GM10248 (cell line): Measurements from ENCODE around the gene PFN2.
A peak's percentile ranks its signal among the peaks of the same experiment; 100 is the strongest.

Experiments
- CTCF ChIA-PET: fragments of 300-600 bp; sonication (Branson Sonifier 250); formaldehyde crosslinking; extraction: SDS; loops from one replicate; lab custom pipeline; 2021; ENCODE audit warnings: antibody characterized with exemption; lab: Yijun Ruan, JAX
- POLR2A ChIA-PET: fragments of 350-650 bp; sonication (Branson Sonifier 250); formaldehyde crosslinking; extraction: SDS; loops from one replicate; lab custom pipeline; 2020; ENCODE audit warnings: antibody characterized with exemption; lab: Yijun Ruan, JAX
- DNase-seq: peaks from one replicate; pipeline ENCODE4 v3.0.0; 2012; ENCODE audit errors: extremely low spot score
- TF ChIP-seq, protein P1 (sequence below): IDR thresholded peaks from 2 replicates; pipeline ENCODE4 v1.5.1; 2012; ENCODE audit warnings: mild to moderate bottlenecking, low read depth; ENCODE audit errors: extremely low read depth, missing control alignments, control extremely low read depth

PFN2 gene, protein sequence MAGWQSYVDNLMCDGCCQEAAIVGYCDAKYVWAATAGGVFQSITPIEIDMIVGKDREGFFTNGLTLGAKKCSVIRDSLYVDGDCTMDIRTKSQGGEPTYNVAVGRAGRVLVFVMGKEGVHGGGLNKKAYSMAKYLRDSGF

GRCh38 chr3:149970716-149971402, at the start of gene PFN2:
Gene PFN2 (minus strand): TSS chr3:149970895. CDS start chr3:149970856, 39 bp downstream.
- TF ChIP-seq, protein P1, sequence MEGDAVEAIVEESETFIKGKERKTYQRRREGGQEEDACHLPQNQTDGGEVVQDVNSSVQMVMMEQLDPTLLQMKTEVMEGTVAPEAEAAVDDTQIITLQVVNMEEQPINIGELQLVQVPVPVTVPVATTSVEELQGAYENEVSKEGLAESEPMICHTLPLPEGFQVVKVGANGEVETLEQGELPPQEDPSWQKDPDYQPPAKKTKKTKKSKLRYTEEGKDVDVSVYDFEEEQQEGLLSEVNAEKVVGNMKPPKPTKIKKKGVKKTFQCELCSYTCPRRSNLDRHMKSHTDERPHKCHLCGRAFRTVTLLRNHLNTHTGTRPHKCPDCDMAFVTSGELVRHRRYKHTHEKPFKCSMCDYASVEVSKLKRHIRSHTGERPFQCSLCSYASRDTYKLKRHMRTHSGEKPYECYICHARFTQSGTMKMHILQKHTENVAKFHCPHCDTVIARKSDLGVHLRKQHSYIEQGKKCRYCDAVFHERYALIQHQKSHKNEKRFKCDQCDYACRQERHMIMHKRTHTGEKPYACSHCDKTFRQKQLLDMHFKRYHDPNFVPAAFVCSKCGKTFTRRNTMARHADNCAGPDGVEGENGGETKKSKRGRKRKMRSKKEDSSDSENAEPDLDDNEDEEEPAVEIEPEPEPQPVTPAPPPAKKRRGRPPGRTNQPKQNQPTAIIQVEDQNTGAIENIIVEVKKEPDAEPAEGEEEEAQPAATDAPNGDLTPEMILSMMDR = no peak
- ChIA-PET POLR2A (no interaction called here), CTCF (interaction anchor here (1.8 to 2.5 kb wide), 2 partner anchors 213 to 249 kb away, joined by 4 to 7 read pairs; no protein-coding TSS in a partner anchor)
- DNase-seq = peak; percentile 51

DNA sequence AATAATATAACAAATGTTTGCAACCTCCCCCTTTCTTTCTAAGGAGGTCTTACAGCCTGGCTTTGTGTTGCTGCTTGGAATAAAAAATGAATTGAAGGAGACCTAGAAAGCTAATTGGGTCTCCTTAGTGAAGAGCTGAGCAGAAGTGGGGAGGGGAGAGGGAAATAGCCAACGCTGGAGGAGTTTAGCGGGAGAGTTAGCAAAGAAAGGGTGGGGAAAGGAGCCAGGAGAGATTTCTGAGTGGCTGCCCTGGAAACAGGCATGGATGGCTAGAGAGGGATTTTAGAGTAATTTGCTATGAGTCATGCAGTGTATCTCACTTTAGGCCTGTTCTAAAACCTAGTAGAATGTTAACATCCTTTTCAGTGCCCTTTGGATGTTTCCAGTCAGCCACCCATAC, 45.2 kb upstream of the PFN2 start:
- ChIA-PET CTCF (interaction anchor here (0.9 kb wide), 1 partner anchor 10 kb away, joined by 3 read pairs; no protein-coding TSS in a partner anchor), POLR2A (no interaction called here)
- TF ChIP-seq, protein P1 = no peak
- DNase-seq = no peak

DNA sequence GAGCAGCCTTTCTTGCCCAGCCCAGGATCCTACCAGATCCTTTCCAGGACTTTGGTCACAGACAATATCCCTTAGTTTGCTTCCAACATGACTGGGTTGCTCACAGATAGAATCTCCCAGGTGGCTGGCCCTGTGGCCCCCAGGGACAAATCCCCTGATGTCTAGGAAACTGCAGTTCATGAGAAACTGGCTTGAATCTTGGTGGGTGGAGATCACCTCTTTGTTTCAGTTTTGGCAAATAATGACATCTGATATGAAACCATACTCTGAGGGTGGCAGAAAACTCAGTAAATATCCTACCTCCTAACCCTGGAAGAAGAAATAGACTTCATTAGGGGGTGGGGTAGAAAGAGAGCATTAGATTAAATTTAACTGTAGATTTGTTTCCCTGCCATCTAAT, 44.1 kb upstream of the PFN2 start:
- ChIA-PET POLR2A (no interaction called here), CTCF (no interaction called here)
- TF ChIP-seq, protein P1 = no peak
- DNase-seq = no peak

GRCh38 chr3:150013801-150014200, 43.1 kb upstream of the PFN2 start:
- TF ChIP-seq, protein P1 = no peak
- ChIA-PET CTCF (interaction anchor here (0.8 kb wide), 1 partner anchor 10 kb away, joined by 3 read pairs; no protein-coding TSS in a partner anchor), POLR2A (no interaction called here)
- DNase-seq = no peak

GRCh38 chr3:150006794-150007193, 36.1 kb upstream of the PFN2 start:
- no peak for DNase-seq
- ChIA-PET CTCF (interaction anchor here (2.0 kb wide), 1 partner anchor 24 kb away, joined by 5 read pairs; no protein-coding TSS in a partner anchor), POLR2A (no interaction called here)
- TF ChIP-seq, protein P1 = no peak

- CTCF ChIA-PET = interaction anchor here (2.0 kb wide), 1 partner anchor 25 kb away, joined by 5 read pairs; no protein-coding TSS in a partner anchor
- no peak for DNase-seq
Observed at GRCh38 chr3:150005243-150006112, 34.8 kb upstream of the PFN2 start.

More at GRCh38 chr3:150005243-150006112, 34.8 kb upstream of the PFN2 start:
- POLR2A ChIA-PET = no interaction called here
- TF ChIP-seq, protein P1 = no peak
